Endometrial microvascular endothelial cells (primary cell): ENCODE results near the gene STXBP3. TPM values are rescaled to one million over a fixed set of nuclear protein-coding genes. Genes with fewer than 3 reads are reported as not detected.
"Not testable (repeated sequence)": the region's sequence is repeated elsewhere in the genome, so short reads cannot be mapped to it uniquely, and the experiment has no call there.

ENCODE experiments used
- in situ Hi-C: cut with HindIII; loops from 2 replicates; pipeline ENCODE4 v1.10.0; 2017; ENCODE audit warnings: low sequenced_read_pairs, low pct_unique_long_range_greater_than_20kb; ENCODE audit errors: inconsistent ontology term
- total RNA-seq: library from RNA; depleted of rRNA; stranded (reverse); fragments of >200 nt; gene quantifications from one replicate; pipeline ENCODE4 v1.2.3, GENCODE V29; 2015; ENCODE audit errors: inconsistent ontology term

Gene STXBP3
- total RNA-seq, 1 donor from 2014 or later = 32.1 TPM

DNA sequence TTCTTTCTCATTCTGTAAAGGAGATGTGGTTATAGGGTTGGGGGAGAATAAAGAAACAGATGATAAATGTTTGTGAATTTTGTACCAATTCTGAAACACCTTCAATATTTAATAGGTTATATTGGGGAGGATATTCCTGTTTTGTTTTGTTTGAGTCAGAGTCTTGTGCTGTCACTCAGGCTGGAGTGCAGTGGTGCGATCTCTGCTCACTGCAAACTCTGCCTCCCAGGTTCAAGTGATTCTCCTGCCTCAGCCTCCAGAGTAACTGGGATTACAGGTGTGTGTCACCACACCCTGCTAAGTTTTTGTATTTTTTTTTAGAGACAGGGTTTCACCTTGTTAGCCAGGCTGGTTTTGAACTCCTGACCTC is 35.1 kb downstream of the STXBP3 start:
- in situ Hi-C loops = not testable (repeated sequence)

DNA sequence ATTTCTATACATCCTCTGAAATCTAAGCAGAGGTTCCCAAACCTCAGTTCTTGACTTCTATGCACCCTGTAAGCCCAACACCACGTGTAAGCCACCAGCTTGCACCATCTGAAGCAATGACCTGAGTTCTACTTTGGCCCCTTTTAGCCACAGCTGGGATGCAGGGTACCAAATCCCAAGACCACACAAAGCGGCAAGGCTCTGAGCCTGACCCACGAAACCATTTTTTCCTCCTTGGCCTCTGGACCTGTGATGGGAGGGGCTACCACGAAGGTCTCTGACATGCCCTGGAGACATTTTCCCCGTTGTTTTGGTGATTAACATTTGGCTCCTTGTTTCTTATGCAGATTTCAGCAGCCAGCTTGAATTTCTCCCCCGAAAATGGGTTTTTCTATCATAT is 38.8 kb downstream of the STXBP3 start:
- in situ Hi-C loops = no loop called here

GRCh38 chr1:108785880-108786279 is 39.4 kb downstream of the STXBP3 start:
- in situ Hi-C loops = no loop called here

GRCh38 chr1:108791790-108792189 is 45.3 kb downstream of the STXBP3 start:
- in situ Hi-C loops = no loop called here

DNA sequence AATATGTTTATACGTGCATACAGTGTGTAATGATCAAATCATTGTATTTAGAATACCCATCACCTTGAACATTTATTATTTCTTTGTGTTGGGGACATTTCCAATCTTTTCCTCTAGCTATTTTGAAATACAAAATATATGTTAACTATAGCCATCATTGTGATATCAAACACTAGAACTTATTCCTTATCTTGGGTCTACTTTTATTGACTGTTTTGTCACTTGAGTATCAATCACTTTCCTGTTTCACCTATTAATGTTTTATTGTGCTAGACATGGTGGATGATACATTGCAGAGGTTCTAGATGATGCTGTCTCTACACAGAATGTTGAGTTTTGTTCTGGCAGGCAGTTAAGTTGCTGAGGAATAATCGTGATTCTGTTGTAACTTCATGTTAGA is 45.9 kb downstream of the STXBP3 start:
- in situ Hi-C loops = no loop called here

- in situ Hi-C loops = no loop called here
Measured at GRCh38 chr1:108799001-108799400, 52.5 kb downstream of the STXBP3 start.

DNA sequence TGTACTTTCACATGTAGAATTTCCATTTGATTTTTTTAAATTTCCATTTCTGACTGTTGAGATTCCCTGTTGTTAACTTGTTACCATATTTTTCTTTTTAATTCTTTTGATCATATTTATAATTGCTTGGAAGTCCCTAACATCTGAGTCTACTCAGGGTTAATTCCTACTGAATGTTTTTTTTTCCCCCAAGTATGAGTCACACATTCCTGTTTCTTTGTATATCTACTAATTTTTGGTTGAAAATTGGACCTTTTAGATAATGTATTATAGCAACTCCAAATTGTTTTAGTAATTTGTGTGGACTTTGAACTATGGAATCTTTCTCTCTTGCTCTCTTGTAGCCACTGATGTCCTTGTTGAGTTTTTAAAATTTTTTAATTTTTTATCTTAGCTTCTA is 54.6 kb downstream of the STXBP3 start:
- in situ Hi-C loops = no loop called here

- in situ Hi-C loops = no loop called here
Measured at GRCh38 chr1:108803548-108803947, 57.1 kb downstream of the STXBP3 start.

DNA sequence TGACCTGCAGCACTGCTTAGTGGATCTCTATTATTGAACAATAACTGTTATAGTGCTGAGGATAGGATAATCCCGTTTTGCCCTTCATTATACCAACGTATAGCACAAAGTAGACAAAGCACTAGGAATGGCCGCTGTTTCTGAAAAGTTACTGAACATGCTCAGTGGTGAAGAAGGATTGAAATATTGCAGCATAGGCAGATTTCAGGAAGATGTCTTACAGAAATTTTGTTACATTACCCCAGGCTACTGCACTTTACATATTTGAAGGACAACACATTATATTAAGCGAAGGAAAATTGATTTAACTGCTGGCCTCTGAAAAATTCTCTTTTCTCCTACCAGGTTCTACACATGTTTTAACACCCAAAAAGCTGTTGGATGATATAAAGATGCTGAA is 62.0 kb downstream of the STXBP3 start:
- in situ Hi-C loops = no loop called here

DNA sequence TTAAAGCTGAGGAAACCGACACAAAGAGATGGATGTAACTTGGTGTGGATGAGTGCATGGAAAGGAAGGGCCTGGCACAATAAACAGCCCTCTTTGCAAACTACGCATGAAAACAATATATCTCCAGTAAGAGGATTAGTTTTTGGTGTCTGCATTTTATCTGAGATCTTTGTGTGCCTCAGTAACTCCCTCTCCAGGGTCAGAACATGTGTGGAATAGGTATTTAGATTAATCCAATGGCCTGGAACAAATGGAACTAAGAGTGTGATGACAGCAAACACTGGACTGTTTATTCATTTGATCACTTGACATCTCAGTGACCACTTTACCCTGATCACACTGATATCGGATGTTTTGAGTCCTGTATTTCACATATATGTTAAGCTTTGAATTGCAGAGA is 65.1 kb downstream of the STXBP3 start:
- in situ Hi-C loops = no loop called here

- in situ Hi-C loops = no loop called here
Measured at GRCh38 chr1:108813326-108813725, 66.9 kb downstream of the STXBP3 start.

GRCh38 chr1:108814343-108815125 is 68.1 kb downstream of the STXBP3 start:
- in situ Hi-C loops = no loop called here

DNA sequence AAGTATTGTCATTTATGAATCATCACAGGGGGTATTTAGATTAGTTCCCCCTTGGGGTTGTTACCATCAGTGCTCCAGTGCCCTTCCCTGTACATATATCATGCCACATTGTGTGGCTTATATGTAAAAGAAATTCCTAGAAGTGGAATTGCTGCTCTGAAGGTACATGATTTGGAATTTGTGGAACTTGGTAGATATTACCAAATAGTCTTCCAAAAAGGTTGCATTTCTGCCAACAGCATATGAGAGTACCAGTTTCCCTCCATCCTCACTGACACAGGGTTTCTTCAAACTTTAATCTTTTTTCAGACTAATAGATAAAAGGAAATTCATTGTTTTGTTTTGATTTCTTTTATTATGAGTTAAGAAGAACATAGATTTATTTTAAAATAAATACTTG is 69.1 kb downstream of the STXBP3 start:
- in situ Hi-C loops = no loop called here

- in situ Hi-C loops = no loop called here
Measured at GRCh38 chr1:108816049-108816893, 69.8 kb downstream of the STXBP3 start.

DNA sequence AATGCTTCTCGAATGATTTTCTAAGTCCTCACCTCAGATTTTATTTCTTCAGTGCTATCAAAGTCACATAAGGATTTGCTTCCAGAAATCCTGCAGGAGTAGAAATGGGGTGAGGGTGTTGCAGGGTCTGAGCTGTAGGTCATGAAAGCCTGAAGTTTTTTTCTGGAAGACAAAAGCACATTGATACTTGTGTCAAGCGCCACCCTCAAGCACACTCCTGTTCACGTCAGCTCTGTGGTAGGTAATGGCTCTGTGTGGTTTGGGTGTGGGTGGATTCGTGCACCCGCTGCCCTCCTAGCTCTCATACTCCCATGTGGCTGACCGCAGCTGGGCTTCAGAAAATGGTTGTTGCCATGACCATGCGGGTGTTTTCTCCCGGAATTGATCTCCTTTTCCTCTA is 70.5 kb downstream of the STXBP3 start:
- in situ Hi-C loops = no loop called here

DNA sequence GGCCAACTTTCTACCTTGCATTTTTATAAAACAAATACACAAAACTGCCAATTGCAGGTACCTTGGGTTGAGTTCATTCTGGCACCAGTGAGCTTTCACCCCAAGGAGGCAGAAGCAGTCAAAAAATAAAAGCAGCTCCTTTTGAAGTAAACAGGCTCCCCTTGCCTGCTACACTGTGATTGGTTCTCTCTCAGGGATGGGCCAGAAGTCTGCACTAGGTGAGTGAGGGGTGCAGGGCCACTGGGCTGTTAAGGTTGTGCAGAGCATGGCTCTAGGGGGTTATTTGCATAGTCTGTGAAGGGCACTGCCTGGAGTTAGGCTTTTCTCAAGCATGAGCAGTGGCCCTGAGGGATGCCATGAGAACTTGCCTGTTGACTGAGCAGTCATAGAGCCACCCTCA is 71.3 kb downstream of the STXBP3 start:
- in situ Hi-C loops = no loop called here

DNA sequence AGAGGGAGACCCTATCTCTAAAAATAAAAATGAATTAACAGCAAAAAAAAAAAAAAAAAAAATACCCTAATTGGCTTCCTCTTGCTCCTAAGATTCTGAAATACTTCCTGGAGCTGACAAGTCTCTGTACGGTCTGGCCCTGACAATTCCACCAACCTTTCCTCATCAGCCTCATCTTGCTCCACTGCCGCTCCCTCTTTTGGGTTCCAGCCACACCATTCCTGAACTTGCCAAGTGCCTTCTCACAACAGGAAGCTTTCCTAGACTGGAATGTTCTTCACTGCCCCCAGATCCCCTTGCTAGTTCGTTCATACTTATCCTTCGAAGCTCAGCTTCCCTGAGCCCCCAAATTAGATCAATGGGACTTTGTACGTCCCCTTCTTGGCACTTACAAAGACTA is 73.4 kb downstream of the STXBP3 start:
- in situ Hi-C loops = no loop called here

GRCh38 chr1:108823632-108824031 is 77.2 kb downstream of the STXBP3 start:
- in situ Hi-C loops = no loop called here

DNA sequence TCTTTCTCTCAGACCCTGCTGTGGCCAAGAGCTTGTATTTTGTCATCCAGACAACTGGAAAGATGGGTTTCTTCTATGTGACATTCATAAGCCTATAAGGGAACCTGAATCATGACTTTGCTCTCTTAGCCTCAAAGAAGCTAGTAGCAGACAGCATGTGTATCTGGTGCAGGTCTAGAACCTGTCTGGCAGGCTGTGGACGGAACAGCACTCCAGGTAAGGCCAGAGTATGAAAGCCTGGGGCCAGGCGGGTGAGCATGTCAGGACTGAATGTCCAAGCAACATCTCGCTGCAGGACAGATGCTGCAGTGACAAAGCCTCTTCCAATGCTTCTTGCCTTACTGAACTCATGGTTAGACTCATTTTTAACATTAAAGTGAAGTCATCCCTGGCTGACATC is 77.6 kb downstream of the STXBP3 start:
- in situ Hi-C loops = no loop called here

DNA sequence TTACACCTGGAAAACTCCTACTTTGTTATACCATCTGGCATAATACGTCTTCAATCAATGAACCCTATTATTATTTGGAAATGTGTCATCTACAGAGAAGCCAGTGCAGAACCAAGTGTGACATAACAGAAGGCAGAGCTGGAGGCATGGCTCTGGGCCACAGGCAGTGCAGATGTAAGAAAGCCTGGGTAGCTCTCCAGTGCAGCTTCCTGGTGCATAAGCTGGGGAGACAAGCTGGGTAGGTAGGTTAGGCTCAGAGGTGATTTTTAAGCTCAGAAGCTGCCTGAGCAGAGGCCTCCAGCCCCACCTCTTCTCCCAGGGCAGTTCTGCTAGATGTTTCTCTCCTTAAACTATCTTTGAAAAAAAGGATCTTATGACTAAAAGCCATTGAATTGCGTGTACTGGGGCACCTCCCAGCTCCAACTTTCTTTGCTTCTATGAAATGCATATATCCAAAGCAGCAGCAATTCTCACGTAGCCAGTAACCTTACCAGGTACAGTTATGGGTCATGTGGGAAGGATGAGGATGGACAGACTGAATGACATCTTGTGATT is 79.7 kb downstream of the STXBP3 start:
- in situ Hi-C loops = no loop called here
